Measurements from ENCODE around the gene BMP2.

BMP2 gene

DNA sequence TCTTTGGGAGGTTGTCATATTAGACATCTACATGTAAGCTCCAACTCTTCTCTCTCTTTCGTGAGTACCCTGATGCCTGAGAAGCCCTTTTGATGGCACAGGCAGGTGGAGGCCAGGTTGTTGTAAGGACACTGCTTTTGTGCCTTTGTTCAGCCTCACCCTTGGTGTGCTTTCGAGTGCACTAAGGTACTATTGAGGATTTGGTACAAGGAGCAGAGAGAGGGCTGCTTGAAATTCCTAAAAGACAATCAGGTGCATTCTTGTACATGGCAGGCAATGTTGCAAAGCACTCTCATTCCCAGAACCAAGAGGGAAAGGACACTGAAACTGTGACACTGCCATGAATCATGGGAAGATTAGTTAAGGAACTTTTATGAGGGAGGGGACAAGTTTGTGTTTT, 19.1 kb downstream of the BMP2 start:
- H3K27me3 ChIP-seq (ENCODE audit: insufficient read depth, low read length, poor library complexity, severe bottlenecking) = no peaks in the 10 kb centered on the region
- H3K36me3 ChIP-seq (ENCODE audit: insufficient read depth, low read length) = no peaks in the 10 kb centered on the region
- H3K4me2 ChIP-seq (ENCODE audit: low read depth, low read length, poor library complexity, severe bottlenecking) = no peak overlapping the region
- no peaks in the 10 kb centered on the region for H3K79me2 ChIP-seq (ENCODE audit: insufficient read depth, low read length)
- TF ChIP-seq CTCF (conservative IDR thresholded peaks at IDR 0.05; ENCODE audit: low read length) (no peak), EZH2phosphoT487 (IDR thresholded peaks at IDR 0.05; ENCODE audit: borderline replicate concordance) (no peak)
- H3K9ac ChIP-seq (ENCODE audit: low read depth, low read length, poor library complexity, severe bottlenecking) = no peak overlapping the region
- H2AFZ ChIP-seq (ENCODE audit: low read length) = no peak overlapping the region
- H3K9me3 ChIP-seq (ENCODE audit: insufficient read depth, low read depth, low read length) = no peaks in the 10 kb centered on the region
- H3F3A ChIP-seq (ENCODE audit: low read depth) = no peaks in the 10 kb centered on the region; the same call in 1 of the 2 replicates
- H3K4me1 ChIP-seq (ENCODE audit: insufficient read depth, low read length, poor library complexity, severe bottlenecking) = peaks cover 26% of the 10 kb centered on the region
- H3K4me3 ChIP-seq (ENCODE audit: low read length, poor library complexity, severe bottlenecking) = no peak overlapping the region
- H3K9me2 ChIP-seq (replicated peaks; ENCODE audit: low read depth, low read length) = no peaks in the 10 kb centered on the region
- no peaks in the 10 kb centered on the region for H4K20me1 ChIP-seq (ENCODE audit: insufficient read depth, low read length, poor library complexity, severe bottlenecking)

- Histone ChIP-seq H3K9me3 (ENCODE audit: insufficient read depth, low read depth, low read length) (no peaks in the 10 kb centered on the region), H3K36me3 (ENCODE audit: insufficient read depth, low read length) (no peaks in the 10 kb centered on the region), H3K4me1 (ENCODE audit: insufficient read depth, low read length, poor library complexity, severe bottlenecking) (no peaks in the 10 kb centered on the region), H4K20me1 (ENCODE audit: insufficient read depth, low read length, poor library complexity, severe bottlenecking) (no peaks in the 10 kb centered on the region), H3K4me2 (ENCODE audit: low read depth, low read length, poor library complexity, severe bottlenecking) (no peak overlapping the region), H2AFZ (ENCODE audit: low read length) (no peak overlapping the region), H3K4me3 (ENCODE audit: low read length, poor library complexity, severe bottlenecking) (no peak overlapping the region), H3K79me2 (ENCODE audit: insufficient read depth, low read length) (no peaks in the 10 kb centered on the region), H3K27me3 (ENCODE audit: insufficient read depth, low read length, poor library complexity, severe bottlenecking) (no peaks in the 10 kb centered on the region), H3K9ac (ENCODE audit: low read depth, low read length, poor library complexity, severe bottlenecking) (no peak overlapping the region), H3F3A (ENCODE audit: low read depth) (no peaks in the 10 kb centered on the region), H3K9me2 (replicated peaks; ENCODE audit: low read depth, low read length) (no peaks in the 10 kb centered on the region)
- no peak for TF ChIP-seq EZH2phosphoT487 (IDR thresholded peaks at IDR 0.05; ENCODE audit: borderline replicate concordance)
- TF ChIP-seq CTCF (conservative IDR thresholded peaks at IDR 0.05; ENCODE audit: low read length) = no peak
Observed at GRCh38 chr20:6792789-6793188, 25.3 kb downstream of the BMP2 start.

DNA sequence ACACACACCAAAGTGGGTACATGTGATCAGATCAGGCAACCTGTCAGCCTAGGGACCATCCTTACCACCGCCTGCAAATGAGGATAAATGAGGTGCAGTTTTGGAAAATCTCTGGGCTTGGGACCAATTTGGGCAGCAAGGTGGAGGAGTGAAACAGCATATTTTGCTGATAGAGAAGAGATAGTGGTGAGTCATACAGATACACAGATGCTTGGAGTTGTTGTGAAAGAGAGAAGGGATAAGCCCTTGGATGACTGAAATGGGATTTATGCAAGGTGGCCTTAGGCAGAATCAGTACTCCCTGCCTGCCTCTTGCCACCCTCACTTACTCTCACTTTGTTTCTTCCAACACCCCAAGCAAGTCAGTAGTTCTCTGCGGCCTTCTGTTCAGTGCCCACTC, 34.7 kb downstream of the BMP2 start:
- no peaks in the 10 kb centered on the region for H3K36me3 ChIP-seq (ENCODE audit: insufficient read depth, low read length)
- H3K79me2 ChIP-seq (ENCODE audit: insufficient read depth, low read length) = no peaks in the 10 kb centered on the region
- no peaks in the 10 kb centered on the region for H4K20me1 ChIP-seq (ENCODE audit: insufficient read depth, low read length, poor library complexity, severe bottlenecking)
- H3K4me2 ChIP-seq (ENCODE audit: low read depth, low read length, poor library complexity, severe bottlenecking) = no peak overlapping the region
- TF ChIP-seq CTCF (conservative IDR thresholded peaks at IDR 0.05; ENCODE audit: low read length) (no peak), EZH2phosphoT487 (IDR thresholded peaks at IDR 0.05; ENCODE audit: borderline replicate concordance) (no peak)
- no peak overlapping the region for H3K9ac ChIP-seq (ENCODE audit: low read depth, low read length, poor library complexity, severe bottlenecking)
- no peaks in the 10 kb centered on the region for H3K4me1 ChIP-seq (ENCODE audit: insufficient read depth, low read length, poor library complexity, severe bottlenecking)
- no peak overlapping the region for H3K4me3 ChIP-seq (ENCODE audit: low read length, poor library complexity, severe bottlenecking)
- no peaks in the 10 kb centered on the region for H3F3A ChIP-seq (ENCODE audit: low read depth)
- H3K9me3 ChIP-seq (ENCODE audit: insufficient read depth, low read depth, low read length) = peaks cover 5% of the 10 kb centered on the region; the same call in 1 of the 2 replicates
- H3K27me3 ChIP-seq (ENCODE audit: insufficient read depth, low read length, poor library complexity, severe bottlenecking) = no peaks in the 10 kb centered on the region
- no peak overlapping the region for H2AFZ ChIP-seq (ENCODE audit: low read length)
- no peaks in the 10 kb centered on the region for H3K9me2 ChIP-seq (replicated peaks; ENCODE audit: low read depth, low read length)

All from Loucy (cell line).